ENCODE measurements around the gene TRIO. TPM values are rescaled to one million over a fixed set of nuclear protein-coding genes. Genes with fewer than 3 reads are reported as not detected.

The TRIO gene
- total RNA-seq, 2 experiments from 2014 or later = 4.1 to 6.5 TPM

- intact Hi-C loops (cut with DNase I, micrococcal nuclease) = no loop called here
- no peak overlapping the region for H3K27ac ChIP-seq (ENCODE audit: low read depth in 1 of 2, low read length in 2 of 2)
- Mint-ChIP-seq H3K36me3 (ENCODE audit: low read depth) (no peaks in the 10 kb centered on the region), H3K27ac (no peak overlapping the region), H3K27me3 (no peaks in the 10 kb centered on the region), H3K4me3 (no peak overlapping the region), H3K9me3 (no peaks in the 10 kb centered on the region), H3K4me1 (ENCODE audit: low read depth) (no peaks in the 10 kb centered on the region)
- no peaks in the 10 kb centered on the region for H3K36me3 ChIP-seq (ENCODE audit: insufficient read depth, low read length)
- no peaks in the 10 kb centered on the region for H3K4me1 ChIP-seq (ENCODE audit: insufficient read depth, low read length)
- no peaks in the 10 kb centered on the region for H3K27me3 ChIP-seq (ENCODE audit: control insufficient read depth in 1 of 2, insufficient read depth in 2 of 2, low read length in 2 of 2)
- ChIA-PET POLR2A (no interaction called here), CTCF (no interaction called here)
- no peak for TF ChIP-seq CTCF (IDR thresholded peaks at IDR 0.05)
- no peak for DNase-seq
- no peaks in the 10 kb centered on the region for H3K9me3 ChIP-seq (ENCODE audit: control insufficient read depth in 1 of 2, insufficient read depth in 1 of 2, low read length in 2 of 2)
- no peak for ATAC-seq (ENCODE audit: poor library complexity)
- H3K4me3 ChIP-seq (ENCODE audit: low read length) = no peak overlapping the region
Observed at GRCh38 chr5:14184082-14184481, 40.9 kb downstream of the TRIO start.

- no peaks in the 10 kb centered on the region for H3K4me1 ChIP-seq (ENCODE audit: insufficient read depth, low read length)
- ChIA-PET CTCF (no interaction called here), POLR2A (no interaction called here)
- no peak overlapping the region for H3K27ac Mint-ChIP-seq
- no peak for TF ChIP-seq CTCF (IDR thresholded peaks at IDR 0.05)
- ATAC-seq (ENCODE audit: poor library complexity) (no peak), DNase-seq (no peak)
- no peaks in the 10 kb centered on the region for H3K4me1 Mint-ChIP-seq (ENCODE audit: low read depth)
- no peaks in the 10 kb centered on the region for H3K9me3 Mint-ChIP-seq
- intact Hi-C loops (cut with DNase I, micrococcal nuclease) = no loop called here
- H3K27me3 ChIP-seq (ENCODE audit: control insufficient read depth in 1 of 2, insufficient read depth in 2 of 2, low read length in 2 of 2) = no peaks in the 10 kb centered on the region
- no peaks in the 10 kb centered on the region for H3K36me3 ChIP-seq (ENCODE audit: insufficient read depth, low read length)
- H3K9me3 ChIP-seq (ENCODE audit: control insufficient read depth in 1 of 2, insufficient read depth in 1 of 2, low read length in 2 of 2) = no peaks in the 10 kb centered on the region
- no peaks in the 10 kb centered on the region for H3K27me3 Mint-ChIP-seq
- no peaks in the 10 kb centered on the region for H3K36me3 Mint-ChIP-seq (ENCODE audit: low read depth)
- no peak overlapping the region for H3K4me3 ChIP-seq (ENCODE audit: low read length)
- H3K27ac ChIP-seq (ENCODE audit: low read depth in 1 of 2, low read length in 2 of 2) = no peak overlapping the region
- no peak overlapping the region for H3K4me3 Mint-ChIP-seq
Observed at GRCh38 chr5:14184725-14185124, 41.6 kb downstream of the TRIO start.

- no peaks in the 10 kb centered on the region for H3K27me3 ChIP-seq (ENCODE audit: control insufficient read depth in 1 of 2, insufficient read depth in 2 of 2, low read length in 2 of 2)
- Mint-ChIP-seq H3K9me3 (no peaks in the 10 kb centered on the region), H3K36me3 (ENCODE audit: low read depth) (no peaks in the 10 kb centered on the region), H3K4me1 (ENCODE audit: low read depth) (no peaks in the 10 kb centered on the region), H3K27me3 (no peaks in the 10 kb centered on the region), H3K27ac (no peak overlapping the region), H3K4me3 (no peak overlapping the region)
- no peak for TF ChIP-seq CTCF (IDR thresholded peaks at IDR 0.05)
- ATAC-seq (ENCODE audit: poor library complexity) = no peak
- ChIA-PET POLR2A (no interaction called here), CTCF (no interaction called here)
- H3K9me3 ChIP-seq (ENCODE audit: control insufficient read depth in 1 of 2, insufficient read depth in 1 of 2, low read length in 2 of 2) = no peaks in the 10 kb centered on the region
- no peak overlapping the region for H3K4me3 ChIP-seq (ENCODE audit: low read length)
- no peaks in the 10 kb centered on the region for H3K36me3 ChIP-seq (ENCODE audit: insufficient read depth, low read length)
- H3K27ac ChIP-seq (ENCODE audit: low read depth in 1 of 2, low read length in 2 of 2) = no peak overlapping the region
- intact Hi-C loops (cut with DNase I, micrococcal nuclease) = no loop called here
- H3K4me1 ChIP-seq (ENCODE audit: insufficient read depth, low read length) = no peaks in the 10 kb centered on the region
- no peak for DNase-seq
Observed at GRCh38 chr5:14185326-14186058, 42.4 kb downstream of the TRIO start.
